ENCODE results near the gene LYZL6.

DNA sequence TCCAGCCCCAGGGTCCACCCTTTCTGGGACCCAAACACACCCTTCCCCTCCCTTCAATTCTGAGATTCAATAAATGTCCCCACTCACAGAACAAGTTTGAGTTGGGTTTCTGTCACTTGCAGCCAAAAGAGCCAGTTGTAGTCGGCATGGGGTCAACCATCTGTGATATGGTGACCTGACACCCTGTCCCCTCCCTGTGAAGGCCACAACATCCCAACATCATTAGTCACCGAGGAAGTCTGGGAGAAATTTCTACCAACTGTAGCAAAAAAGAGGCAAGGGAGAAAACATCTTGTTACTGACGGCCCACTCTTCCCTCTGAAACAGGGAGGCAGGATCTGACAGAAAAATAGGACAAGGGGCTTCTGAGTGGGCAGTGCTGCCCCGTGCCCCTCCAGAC lies 638 bp upstream of the LYZL6 start:
- TF ChIP-seq TAF1 (IDR thresholded peaks at IDR 0.05; ENCODE audit: borderline replicate concordance, insufficient read depth, low read length) (no peak), REST (IDR thresholded peaks at IDR 0.05; ENCODE audit: insufficient read depth in 1 of 2, low read depth in 2 of 2, low read length in 2 of 2) (no peak)

Measured in PFSK-1 (cell line).